Duodenal mucosa (tissue), 2 donors: ENCODE results near the gene NTF4.
"Not testable (repeated sequence)": the region's sequence is repeated elsewhere in the genome, so short reads cannot be mapped to it uniquely, and the experiment has no call there.

ENCODE experiments used
- H3K27ac ChIP-seq: one replicate; pipeline ENCODE4 v1.7.0; 2013; ENCODE audit warnings: low read depth, low read length
- H3K27me3 ChIP-seq, 2 donors: one replicate each; pipeline ENCODE4 v1.7.0; 2013; ENCODE audit warnings: low read length in 2 of 2, control low read depth in 1 of 2; ENCODE audit not compliant: insufficient read depth in 2 of 2, control insufficient read depth in 1 of 2
- H3K36me3 ChIP-seq, 2 donors: one replicate each; pipeline ENCODE4 v1.7.0; 2013; ENCODE audit warnings: low read length in 2 of 2, control low read depth in 1 of 2; ENCODE audit not compliant: insufficient read depth in 2 of 2, control insufficient read depth in 1 of 2
- H3K4me1 ChIP-seq, 2 donors: one replicate each; pipeline ENCODE4 v1.7.0; 2013; ENCODE audit warnings: low read length in 2 of 2, control low read depth in 1 of 2; ENCODE audit not compliant: insufficient read depth in 2 of 2, control insufficient read depth in 1 of 2
- H3K4me3 ChIP-seq, 2 donors: one replicate each; pipeline ENCODE4 v1.7.0; 2013; ENCODE audit warnings: low read length in 2 of 2, low read depth in 1 of 2
- H3K9ac ChIP-seq, 2 donors: one replicate each; pipeline ENCODE4 v1.7.0; 2013; ENCODE audit warnings: low read length in 2 of 2, low read depth in 1 of 2
- H3K9me3 ChIP-seq, 2 donors: one replicate each; pipeline ENCODE4 v1.7.0; 2013; ENCODE audit warnings: low read length in 2 of 2, control low read depth in 1 of 2; ENCODE audit not compliant: control insufficient read depth in 1 of 2

Gene NTF4

DNA sequence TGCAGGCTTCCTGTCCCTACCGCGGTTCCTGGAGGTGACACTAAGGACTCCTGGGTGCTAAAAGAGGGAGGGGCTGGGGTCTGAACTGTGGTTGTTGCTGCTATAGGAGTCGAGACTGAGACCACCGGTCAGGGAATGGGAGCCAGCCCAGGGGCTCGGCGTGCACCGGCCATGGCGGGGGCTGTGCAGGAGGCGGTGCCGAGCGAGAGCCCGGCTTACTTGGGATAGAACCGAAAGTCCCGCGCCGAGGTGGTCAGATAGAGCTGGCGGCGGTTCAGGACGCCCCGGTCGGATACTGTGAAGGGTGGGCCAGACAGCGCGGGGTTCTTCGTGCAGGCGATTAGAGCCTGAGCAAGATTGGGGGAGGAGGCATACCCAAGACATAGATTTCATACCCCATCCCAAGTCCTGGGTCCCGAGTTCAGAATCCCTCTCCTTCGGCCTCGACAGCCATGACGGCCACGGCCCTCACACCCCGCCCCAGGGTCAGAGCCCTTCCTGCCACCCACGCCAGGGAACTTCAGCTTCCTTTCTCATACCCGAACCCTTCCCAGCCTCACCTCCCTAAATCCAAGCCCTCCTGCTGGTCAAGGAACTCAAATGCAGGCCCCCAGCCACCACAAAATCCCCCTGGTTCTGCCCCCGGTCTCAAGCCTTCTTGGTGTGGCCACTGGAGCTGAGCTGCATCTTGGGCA, 7.6 kb downstream of the NTF4 start:
- not testable (repeated sequence) for H3K9me3 ChIP-seq, H3K27ac ChIP-seq, H3K36me3 ChIP-seq
- Histone ChIP-seq H3K4me1 (peaks cover 5 to 19% of the 10 kb centered on the region in 2 donors), H3K9ac (peak overlapping the region in 1 of 2 donors; percentile 43), H3K4me3 (peak overlapping the region; percentile 58 to 73), H3K27me3 (peaks cover 13 to 25% of the 10 kb centered on the region in 2 donors)

DNA sequence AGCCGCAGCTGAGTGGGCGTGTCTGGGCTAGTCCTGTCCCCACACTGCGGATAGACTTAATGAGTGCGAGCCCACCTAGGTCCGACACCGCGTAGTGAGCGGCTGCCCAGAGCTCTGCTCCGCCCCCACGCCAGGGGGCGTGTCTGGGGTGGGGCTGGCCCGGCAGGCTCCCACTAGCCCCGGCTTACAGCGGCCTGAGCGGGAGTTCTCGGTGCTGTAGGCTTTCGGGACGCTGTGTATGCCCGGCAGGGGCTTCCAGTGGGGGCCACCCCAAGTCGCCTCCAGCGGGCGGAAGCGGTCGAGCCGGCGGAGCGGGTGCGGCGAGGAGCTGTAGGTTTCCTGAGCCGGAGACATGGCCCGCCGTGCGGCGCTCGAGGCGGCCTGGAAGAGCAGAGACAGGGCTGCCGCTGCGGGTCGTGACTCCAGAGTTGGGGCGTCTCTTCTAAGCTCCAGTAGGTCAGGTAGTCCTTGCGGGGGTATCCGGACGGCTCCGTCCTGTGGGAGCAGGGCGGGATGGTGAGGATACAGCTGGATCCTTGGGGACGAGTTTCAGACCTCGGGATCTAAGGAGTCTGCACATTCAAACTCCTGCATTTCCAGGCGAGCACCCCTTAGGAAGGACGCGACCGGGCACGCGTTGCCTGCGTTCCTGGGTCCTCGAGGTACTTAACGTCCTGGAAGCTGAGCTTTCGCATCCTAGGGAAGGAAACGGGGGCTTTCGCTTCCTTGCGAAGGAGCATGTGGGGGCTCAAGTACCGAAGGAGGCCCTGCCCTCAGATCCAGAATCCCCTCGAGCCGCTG, 8.3 kb downstream of the NTF4 start:
- Histone ChIP-seq H3K27ac (no peak overlapping the region), H3K4me1 (peaks cover 5 to 19% of the 10 kb centered on the region in 2 donors), H3K9ac (peak overlapping the region in 1 of 2 donors; percentile 43), H3K27me3 (peaks cover 13 to 23% of the 10 kb centered on the region in 2 donors), H3K9me3 (no peaks in the 10 kb centered on the region), H3K4me3 (peak overlapping the region; percentile 58 to 73), H3K36me3 (no peaks in the 10 kb centered on the region)

DNA sequence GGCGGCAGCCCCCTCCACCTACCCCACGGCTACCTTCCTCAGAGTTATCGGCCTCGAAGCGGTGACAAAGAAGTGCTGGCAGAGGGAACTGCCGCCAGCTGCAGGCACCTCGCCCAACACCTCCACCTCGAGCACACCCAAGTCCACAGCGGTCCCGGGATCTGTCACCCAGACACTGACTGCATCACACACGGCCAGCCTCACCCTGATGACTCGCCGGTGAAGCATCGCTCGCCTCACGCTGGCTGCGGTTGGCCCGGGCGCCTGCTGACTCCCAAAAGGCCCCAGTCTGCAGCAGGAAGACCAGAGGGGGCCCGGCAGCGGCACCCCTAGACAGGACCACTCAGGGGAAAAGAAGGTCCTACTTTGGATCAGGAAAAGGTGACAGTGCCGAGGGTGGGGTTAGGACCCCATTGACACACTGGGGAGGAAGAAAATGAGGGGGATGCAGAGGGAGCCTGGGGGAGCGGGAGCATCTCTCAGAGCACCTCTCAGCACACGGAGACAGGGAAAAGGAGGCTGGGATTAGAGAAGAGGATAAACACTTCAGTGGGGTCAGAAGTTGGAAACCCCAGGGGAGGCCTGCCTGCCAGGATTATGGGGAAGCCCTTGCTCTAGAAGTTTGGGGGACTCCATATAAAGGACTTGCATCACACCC, 14.1 kb downstream of the NTF4 start:
- H3K27me3 ChIP-seq, H3K36me3 ChIP-seq, H3K9me3 ChIP-seq, H3K27ac ChIP-seq, H3K4me3 ChIP-seq, H3K9ac ChIP-seq, H3K4me1 ChIP-seq: not testable (repeated sequence)

DNA sequence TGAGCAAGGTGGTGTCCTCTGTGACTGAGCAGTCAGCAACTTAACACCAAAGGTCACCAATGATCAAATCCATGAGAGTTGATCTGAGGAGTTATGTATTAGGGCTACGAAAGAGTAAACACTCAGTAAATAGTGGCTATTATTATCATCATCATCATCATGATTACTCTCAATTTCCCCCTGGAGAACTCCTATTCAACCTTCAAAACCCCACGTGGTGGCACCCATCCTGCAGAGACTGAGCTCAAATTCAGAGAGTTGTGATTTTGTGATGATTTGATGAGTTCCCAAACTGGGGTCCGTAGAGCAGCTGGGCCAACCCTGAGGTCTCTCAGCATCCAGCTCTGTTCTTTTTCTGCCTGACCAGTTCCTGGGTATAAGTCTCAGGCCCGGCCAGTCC, 14.8 kb downstream of the NTF4 start:
- not testable (repeated sequence) for H3K36me3 ChIP-seq, H3K4me1 ChIP-seq, H3K9ac ChIP-seq, H3K27me3 ChIP-seq, H3K4me3 ChIP-seq, H3K9me3 ChIP-seq, H3K27ac ChIP-seq

DNA sequence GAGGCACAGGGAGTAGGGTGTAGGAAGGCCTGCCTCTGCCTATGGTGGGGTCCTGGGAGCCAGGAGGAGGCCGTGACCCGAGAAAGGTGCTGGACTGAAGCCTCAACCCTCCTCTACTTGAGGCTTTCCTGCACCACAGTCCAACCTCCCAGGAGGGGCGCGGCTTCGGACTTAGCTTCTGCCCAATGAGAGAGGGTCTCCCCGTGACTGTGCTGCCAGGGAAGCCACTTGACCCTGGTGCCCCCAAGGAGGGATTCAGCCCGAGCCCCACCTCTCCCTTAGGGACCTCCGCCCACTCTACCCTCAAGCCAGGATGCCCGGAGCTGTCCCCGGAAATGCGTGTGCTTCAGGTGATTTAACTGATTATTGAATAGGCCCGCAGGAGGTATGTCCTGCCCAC, 15.6 kb downstream of the NTF4 start, which contains the start of gene CGB8:
Gene CGB8 (minus strand): TSS at position 101 of the 400 bp plus-strand sequence. CDS start 372 bp downstream, outside the sequence.
- not testable (repeated sequence) for H3K4me1 ChIP-seq, H3K27me3 ChIP-seq, H3K9me3 ChIP-seq

DNA sequence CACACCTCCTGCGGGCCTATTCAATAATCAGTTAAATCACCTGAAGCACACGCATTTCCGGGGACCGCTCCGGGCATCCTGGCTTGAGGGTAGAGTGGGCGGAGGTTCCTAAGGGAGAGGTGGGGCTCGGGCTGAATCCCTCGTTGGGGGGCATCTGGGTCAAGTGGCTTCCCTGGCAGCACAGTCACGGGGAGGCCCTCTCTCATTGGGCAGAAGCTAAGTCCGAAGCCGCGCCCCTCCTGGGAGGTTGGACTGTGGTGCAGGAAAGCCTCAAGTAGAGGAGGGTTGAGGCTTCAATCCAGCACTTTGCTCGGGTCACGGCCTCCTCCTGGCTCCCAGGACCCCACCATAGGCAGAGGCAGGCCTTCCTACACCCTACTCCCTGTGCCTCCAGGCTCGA, 21.1 kb downstream of the NTF4 start, which contains the start of gene CGB5:
Gene CGB5 (plus strand): TSS at position 301 of the 400 bp plus-strand sequence. CDS start 362 bp downstream, outside the sequence.
- H3K4me3 ChIP-seq, H3K9ac ChIP-seq, H3K4me1 ChIP-seq, H3K27ac ChIP-seq, H3K36me3 ChIP-seq, H3K9me3 ChIP-seq, H3K27me3 ChIP-seq: not testable (repeated sequence)

More for the DNA sequence above, 15.6 kb downstream of the NTF4 start, which contains the start of gene CGB8:
- not testable (repeated sequence) for H3K9ac ChIP-seq, H3K4me3 ChIP-seq, H3K27ac ChIP-seq, H3K36me3 ChIP-seq

DNA sequence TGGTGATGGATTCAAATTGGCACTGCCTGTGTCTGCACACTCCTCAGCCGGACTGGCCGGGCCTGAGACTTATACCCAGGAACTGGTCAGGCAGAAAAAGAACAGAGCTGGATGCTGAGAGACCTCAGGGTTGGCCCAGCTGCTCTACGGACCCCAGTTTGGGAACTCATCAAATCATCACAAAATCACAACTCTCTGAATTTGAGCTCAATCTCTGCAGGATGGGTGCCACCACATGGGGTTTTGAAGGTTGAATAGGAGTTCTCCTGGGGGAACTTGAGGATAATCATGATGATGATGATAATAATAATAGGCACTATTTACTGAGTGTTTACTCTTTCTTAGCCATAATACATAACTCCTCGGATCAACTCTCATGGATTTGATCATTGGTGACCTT, 22.0 kb downstream of the NTF4 start:
- not testable (repeated sequence) for H3K9ac ChIP-seq, H3K36me3 ChIP-seq, H3K27ac ChIP-seq, H3K9me3 ChIP-seq, H3K4me3 ChIP-seq, H3K4me1 ChIP-seq, H3K27me3 ChIP-seq

DNA sequence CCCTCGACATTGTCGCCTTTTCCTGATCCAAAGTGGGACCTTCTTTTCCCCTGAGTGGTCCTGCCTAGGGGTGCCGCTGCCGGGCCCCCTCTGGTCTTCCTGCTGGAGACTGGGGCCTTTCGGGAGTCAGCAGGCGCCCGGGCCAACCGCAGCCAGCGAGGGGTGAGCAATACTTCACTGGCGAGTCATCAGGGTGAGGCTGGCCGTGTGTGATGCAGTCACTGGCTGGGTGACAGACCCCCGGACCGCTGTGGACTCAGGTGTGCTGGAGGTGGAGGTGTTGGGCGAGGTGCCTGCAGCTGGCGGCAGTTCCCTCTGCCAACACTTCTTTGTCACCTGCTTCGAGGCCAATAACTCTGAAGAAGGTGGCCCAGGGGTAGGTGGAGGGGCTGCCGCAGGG, 22.4 kb downstream of the NTF4 start:
- no peaks in the 10 kb centered on the region for H3K9me3 ChIP-seq
- H3K36me3 ChIP-seq = no peaks in the 10 kb centered on the region
- H3K9ac ChIP-seq = no peak overlapping the region
- no peak overlapping the region for H3K4me3 ChIP-seq
- H3K27me3 ChIP-seq = no peaks in the 10 kb centered on the region
- H3K4me1 ChIP-seq = no peaks in the 10 kb centered on the region
- H3K27ac ChIP-seq = no peak overlapping the region

DNA sequence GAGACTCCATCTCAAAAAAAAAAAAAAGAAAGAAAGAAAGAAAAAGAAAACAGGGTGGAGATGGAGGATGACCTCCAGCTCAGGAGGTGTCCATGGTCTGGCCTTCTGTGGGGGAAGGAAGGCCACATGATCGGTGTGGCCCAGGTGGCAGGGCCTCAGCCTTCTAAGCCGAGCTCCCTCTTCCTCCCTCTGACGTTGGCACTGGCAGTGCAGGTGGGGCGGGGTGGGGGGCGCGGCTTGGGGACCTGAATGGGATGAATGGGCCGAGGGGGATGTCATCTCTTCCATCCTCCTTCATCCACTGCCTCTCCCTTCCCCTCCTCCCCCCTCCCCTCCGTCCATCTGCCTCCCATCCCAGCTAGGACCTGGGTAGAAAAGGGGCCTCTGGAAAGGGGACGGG, 24.9 kb downstream of the NTF4 start:
- not testable (repeated sequence) for H3K4me3 ChIP-seq, H3K9me3 ChIP-seq, H3K4me1 ChIP-seq, H3K27me3 ChIP-seq, H3K27ac ChIP-seq, H3K9ac ChIP-seq, H3K36me3 ChIP-seq
